Aorta (tissue), 5 donors: ENCODE measurements around the gene CYP19A1. TPM values are rescaled to one million over a fixed set of nuclear protein-coding genes. Genes with fewer than 3 reads are reported as not detected.
A peak's percentile ranks its signal among the peaks of the same experiment; 100 is the strongest.
"Not testable (repeated sequence)": the region's sequence is repeated elsewhere in the genome, so short reads cannot be mapped to it uniquely, and the experiment has no call there.

Experiments used
- ATAC-seq: fragments of 200-7000 bp; cut with Tn5 transposase; one replicate; pipeline ENCODE4 v1.9.1; 2022; ENCODE audit warnings: moderate library complexity; ENCODE audit not compliant: low FRiP score
- DNase-seq, 2 donors: peaks; one replicate each; pipeline ENCODE4 v3.0.0-alpha.2; 2020
- H3K27ac ChIP-seq, 2 donors: one replicate each; pipeline ENCODE4 v1.5.1; 2013; ENCODE audit warnings: low read length in 2 of 2, mild to moderate bottlenecking in 2 of 2, moderate library complexity in 2 of 2, control low read depth in 1 of 2, inconsistent platforms in 1 of 2, low read depth in 1 of 2
- H3K27me3 ChIP-seq, 2 donors: one replicate each; pipeline ENCODE4 v1.6.1; 2013; ENCODE audit warnings: control low read depth in 1 of 2, low read length in 1 of 2, mild to moderate bottlenecking in 1 of 2, moderate library complexity in 1 of 2; ENCODE audit not compliant: insufficient read depth in 2 of 2, control insufficient read depth in 1 of 2
- H3K36me3 ChIP-seq, 2 donors: one replicate each; pipeline ENCODE4 v1.6.1; 2013; ENCODE audit warnings: control low read depth in 1 of 2, low read length in 1 of 2, mild to moderate bottlenecking in 1 of 2; ENCODE audit not compliant: insufficient read depth in 2 of 2, control insufficient read depth in 1 of 2
- H3K4me1 ChIP-seq, 2 donors: one replicate each; pipeline ENCODE4 v1.6.1; 2013; ENCODE audit warnings: low read length in 2 of 2, control low read depth in 1 of 2, mild to moderate bottlenecking in 1 of 2, moderate library complexity in 1 of 2; ENCODE audit not compliant: insufficient read depth in 2 of 2, control insufficient read depth in 1 of 2
- H3K4me3 ChIP-seq, 2 donors: one replicate each; pipeline ENCODE4 v1.5.1; 2013; ENCODE audit warnings: low read length in 2 of 2, control low read depth in 1 of 2, mild to moderate bottlenecking in 1 of 2
- H3K9me3 ChIP-seq: one replicate; pipeline ENCODE4 v1.6.1; 2013; ENCODE audit warnings: mild to moderate bottlenecking, low read length; ENCODE audit not compliant: control insufficient read depth
- WGBS, 2 donors: extraction: QIAGEN DNeasy Blood & Tissue Kit; methylation state at CpG; one replicate each; pipeline ENCODE4 v1.1.7; 2013; 5-methylcytosine and 5-hydroxymethylcytosine counted together
- intact Hi-C, 2 donors: fragments of 100-400 bp; cut with DNase I; formaldehyde crosslinking; loops; one replicate each; pipeline versions ENCODE4 v1.14.2 to v1.15.0; 2022
- polyA plus RNA-seq, 2 donors: library from polyadenylated mRNA; stranded (reverse); fragments of 200-250 nt; gene quantifications; one replicate each; pipeline ENCODE4 v1.2.3, GENCODE V29; 2013
- total RNA-seq, 2 donors: library from RNA; stranded (reverse); fragmentation: NEBNext Ultra II Directional; extraction: Animal tissue kit (Norgen Biotek cat#: 25700); gene quantifications; one replicate each; pipeline ENCODE4 v1.2.1, GENCODE V29; 2021
- donor health status: healthy with polysubstance abuse.
- donor health status: Bipolar disorder and iron deficiency.
- donor health status: DM: no; HTN: no; CAD: no.
- donor health status: DM: no; HTN: no; CAD: no.
- donor health status: DM: yes; HTN: yes; CAD: no.

Gene CYP19A1
- total and polyA plus RNA-seq, 4 donors, result 0.77 to 4.8 (median 3.8) TPM

DNA sequence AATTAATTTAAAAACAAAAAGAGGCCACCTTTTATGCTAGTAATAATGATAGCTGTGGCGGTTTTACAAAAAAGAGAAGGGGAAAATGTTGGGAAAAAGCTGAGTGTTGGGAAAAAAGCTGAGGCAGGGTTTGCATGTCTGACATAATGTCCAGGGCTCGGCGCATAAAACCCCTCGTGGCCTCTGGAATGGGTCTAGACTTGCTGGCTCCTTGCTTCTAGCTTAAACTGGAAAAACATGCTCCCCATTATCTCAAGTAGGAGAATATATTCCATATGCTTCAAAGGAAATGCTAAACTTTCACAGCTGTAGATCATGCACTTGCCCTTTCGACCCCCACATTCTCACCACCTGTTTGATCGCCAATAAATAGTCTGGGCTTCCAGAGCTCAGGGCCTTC lies 53.0 kb downstream of the CYP19A1 start:
- intact Hi-C loops, result loop anchor here in 1 of 2 donors (5.0 kb wide), 1 partner anchor 123 kb away; no protein-coding TSS in a partner anchor
- 93 to 95% methylated on average over 6 of the region's 6 CpGs for WGBS, 2 donors
- no peak overlapping the region for H3K27ac ChIP-seq
- no peaks in the 10 kb centered on the region for H3K36me3 ChIP-seq
- no peak overlapping the region for H3K4me3 ChIP-seq
- no peaks in the 10 kb centered on the region for H3K9me3 ChIP-seq
- ATAC-seq, result no peak
- H3K27me3 ChIP-seq, result no peaks in the 10 kb centered on the region
- H3K4me1 ChIP-seq, result no peaks in the 10 kb centered on the region
- DNase-seq, result no peak

DNA sequence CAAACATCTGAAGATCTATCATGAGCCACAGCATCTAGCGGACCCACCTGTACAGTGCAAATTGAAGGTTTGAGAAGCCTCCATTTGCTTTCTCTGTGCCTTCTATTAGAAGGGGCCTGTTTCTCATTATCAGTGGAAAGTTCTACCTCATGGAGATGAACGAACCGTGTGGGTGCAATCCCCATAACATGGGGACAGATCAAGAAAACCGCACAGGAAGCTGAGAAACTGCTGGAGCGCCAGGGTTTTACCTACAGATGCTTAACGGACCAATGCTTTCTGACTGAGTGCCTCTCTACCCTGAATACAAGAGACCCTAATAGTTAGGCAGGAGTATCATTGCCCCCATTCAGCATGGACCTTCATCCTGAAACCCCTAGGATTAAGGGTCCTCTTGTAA lies 53.5 kb downstream of the CYP19A1 start:
- no peak for ATAC-seq
- no peaks in the 10 kb centered on the region for H3K4me1 ChIP-seq
- no peaks in the 10 kb centered on the region for H3K36me3 ChIP-seq
- H3K9me3 ChIP-seq, result no peaks in the 10 kb centered on the region
- intact Hi-C loops, result loop anchor here (5.0 kb wide), 1 partner anchor 123 kb away; no protein-coding TSS in a partner anchor
- WGBS, 2 donors, result 95 to 97% methylated on average over 6 of the region's 6 CpGs
- no peaks in the 10 kb centered on the region for H3K27me3 ChIP-seq
- no peak for DNase-seq
- H3K27ac ChIP-seq, result no peak overlapping the region
- no peak overlapping the region for H3K4me3 ChIP-seq

- no peak for ATAC-seq
- intact Hi-C loops, result loop anchor here in 1 of 2 donors (5.0 kb wide), 1 partner anchor 121 kb away; no protein-coding TSS in a partner anchor
These were observed 55.4 kb downstream of the CYP19A1 start for GRCh38 chr15:51283026-51283425.

DNA sequence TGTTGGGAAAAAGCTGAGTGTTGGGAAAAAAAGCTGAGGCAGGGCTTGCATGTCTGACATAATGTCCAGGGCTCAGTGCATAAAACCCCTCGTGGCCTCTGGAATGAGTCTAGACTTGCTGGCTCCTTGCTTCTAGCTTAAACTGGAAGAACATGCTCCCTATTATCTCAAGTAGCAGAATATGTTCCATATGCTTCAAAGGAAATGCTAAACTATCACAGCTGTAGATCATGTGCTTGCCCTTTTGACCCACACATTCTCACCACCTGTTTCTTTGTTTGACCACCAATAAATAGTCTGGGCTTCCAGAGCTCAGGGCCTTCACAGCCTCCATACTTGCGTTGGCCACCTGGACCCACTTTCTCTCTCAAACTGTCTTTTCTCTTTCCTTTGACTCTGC lies 56.2 kb downstream of the CYP19A1 start:
- H3K4me1 ChIP-seq, H3K27me3 ChIP-seq, H3K9me3 ChIP-seq, H3K36me3 ChIP-seq, H3K4me3 ChIP-seq, DNase-seq, H3K27ac ChIP-seq, ATAC-seq: not testable (repeated sequence)
- intact Hi-C loops, result loop anchor here in 1 of 2 donors (5.0 kb wide), 1 partner anchor 120 kb away; no protein-coding TSS in a partner anchor
- WGBS, 2 donors, result 50 to 54% methylated on average over 2 of the region's 2 CpGs

More at GRCh38 chr15:51283026-51283425, 55.4 kb downstream of the CYP19A1 start:
- no peak for DNase-seq
- WGBS, 2 donors, result 89 to 90% methylated on average over 6 of the region's 6 CpGs
- no peaks in the 10 kb centered on the region for H3K27me3 ChIP-seq
- H3K36me3 ChIP-seq, result no peaks in the 10 kb centered on the region
- no peak overlapping the region for H3K27ac ChIP-seq
- no peak overlapping the region for H3K4me3 ChIP-seq
- no peaks in the 10 kb centered on the region for H3K4me1 ChIP-seq
- H3K9me3 ChIP-seq, result no peaks in the 10 kb centered on the region

DNA sequence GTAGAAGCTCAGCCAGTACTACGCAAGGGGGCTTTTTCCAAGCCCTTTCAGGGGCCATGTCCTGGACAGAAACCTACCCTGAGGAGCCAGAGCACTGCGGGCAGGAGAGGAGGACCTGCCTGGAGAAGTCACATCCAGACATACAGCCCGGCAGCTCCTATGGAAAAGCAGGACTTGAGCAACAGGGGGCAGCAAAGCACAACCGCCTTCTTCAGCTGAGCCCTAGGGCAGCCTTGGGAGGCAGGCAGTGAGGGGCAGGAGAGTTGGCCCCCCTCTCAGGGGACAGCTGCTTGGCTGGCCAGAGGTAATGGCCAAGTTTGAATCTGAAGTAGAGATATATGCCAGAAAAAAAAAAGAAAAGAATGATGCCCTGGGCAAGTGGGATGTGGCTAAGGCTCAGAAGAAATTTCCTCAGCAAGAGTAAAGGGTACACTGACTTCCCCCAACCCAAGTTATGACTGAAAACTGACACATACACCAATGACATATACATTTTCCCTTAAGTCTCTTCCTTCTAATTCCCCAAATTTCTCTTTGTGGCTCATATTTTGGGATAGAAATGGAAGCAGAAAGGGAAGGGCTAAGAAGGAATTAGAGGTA lies 56.9 kb downstream of the CYP19A1 start:
- peak; percentile 82 to 90 for DNase-seq

GRCh38 chr15:51280838-51281237 lies 57.6 kb downstream of the CYP19A1 start:
- H3K4me3 ChIP-seq, result no peak overlapping the region
- H3K27ac ChIP-seq, result no peak overlapping the region
- WGBS, 2 donors, result 94 to 98% methylated on average over 4 of the region's 4 CpGs
- DNase-seq, result no peak
- H3K27me3 ChIP-seq, result no peaks in the 10 kb centered on the region
- H3K4me1 ChIP-seq, result no peaks in the 10 kb centered on the region
- H3K36me3 ChIP-seq, result no peaks in the 10 kb centered on the region
- no peak for ATAC-seq
- H3K9me3 ChIP-seq, result no peaks in the 10 kb centered on the region
- intact Hi-C loops, result loop anchor here (1.0 to 5.0 kb wide), 2 partner anchors 100 to 119 kb away; no protein-coding TSS in a partner anchor

More for the DNA sequence above, 56.9 kb downstream of the CYP19A1 start:
- Histone ChIP-seq H3K27ac (no peak overlapping the region), H3K4me3 (no peak overlapping the region), H3K36me3 (no peaks in the 10 kb centered on the region), H3K9me3 (no peaks in the 10 kb centered on the region), H3K27me3 (no peaks in the 10 kb centered on the region), H3K4me1 (no peaks in the 10 kb centered on the region)
- 47 to 58% methylated on average over 4 of the region's 4 CpGs for WGBS, 2 donors
- intact Hi-C loops, result loop anchor here (1.0 to 5.0 kb wide), 2 partner anchors 100 to 119 kb away; no protein-coding TSS in a partner anchor
- peak; percentile 90 for ATAC-seq

DNA sequence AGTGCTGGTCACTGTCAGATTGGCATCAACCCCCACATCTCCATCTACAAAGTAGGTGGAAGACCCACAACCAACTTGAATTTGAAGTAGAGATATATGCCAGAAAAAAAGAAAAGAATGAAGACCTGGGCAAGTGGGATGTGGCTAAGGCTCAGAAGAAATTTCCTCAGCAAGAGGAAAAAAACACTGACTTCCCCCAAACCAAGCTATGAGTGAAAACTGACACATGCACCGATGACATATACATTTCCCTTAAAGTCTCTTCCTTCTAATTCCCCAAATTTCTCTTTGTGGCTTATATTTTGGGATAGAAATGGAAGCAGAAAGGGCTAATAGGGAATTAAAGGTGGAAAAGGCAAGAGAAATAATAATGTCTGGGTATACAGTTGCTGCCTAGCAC lies 59.0 kb downstream of the CYP19A1 start:
- no peaks in the 10 kb centered on the region for H3K9me3 ChIP-seq
- 88 to 94% methylated on average over 1 of the region's 1 CpG for WGBS, 2 donors
- no peak overlapping the region for H3K4me3 ChIP-seq
- DNase-seq (no peak), ATAC-seq (no peak)
- intact Hi-C loops, result no loop called here
- no peak overlapping the region for H3K27ac ChIP-seq
- no peaks in the 10 kb centered on the region for H3K4me1 ChIP-seq
- no peaks in the 10 kb centered on the region for H3K36me3 ChIP-seq
- no peaks in the 10 kb centered on the region for H3K27me3 ChIP-seq

DNA sequence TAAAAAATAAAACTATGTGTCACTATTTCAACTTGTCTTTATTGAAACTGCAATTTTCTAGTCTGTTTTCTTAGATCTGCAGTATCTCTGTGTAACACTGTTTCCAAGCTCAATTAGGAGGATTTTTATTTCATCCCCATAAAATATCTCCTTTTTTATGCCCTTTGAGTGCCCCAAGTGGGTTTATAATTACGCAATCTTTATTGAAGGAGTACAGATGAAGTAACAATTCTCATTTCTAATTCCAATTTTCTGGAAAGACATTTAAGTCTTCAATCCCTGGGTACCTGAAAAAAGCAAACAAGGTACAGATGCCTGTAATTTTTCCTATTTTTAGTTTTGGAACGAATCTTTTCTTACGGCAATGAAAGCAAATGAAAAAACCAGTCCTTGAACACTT lies 61.3 kb downstream of the CYP19A1 start:
- 78 to 83% methylated on average over 3 of the region's 3 CpGs for whole genome bisulfite sequencing, 2 donors
- H3K9me3 ChIP-seq, result no peaks in the 10 kb centered on the region

GRCh38 chr15:51274956-51275355 lies 63.4 kb downstream of the CYP19A1 start:
- Histone ChIP-seq H3K27ac (no peak overlapping the region), H3K4me3 (no peak overlapping the region), H3K9me3 (no peaks in the 10 kb centered on the region), H3K36me3 (no peaks in the 10 kb centered on the region), H3K27me3 (no peaks in the 10 kb centered on the region), H3K4me1 (no peaks in the 10 kb centered on the region)
- intact Hi-C loops, result no loop called here
- ATAC-seq (no peak), DNase-seq (no peak)
- WGBS, 2 donors, result 87 to 91% methylated on average over 4 of the region's 4 CpGs

More for the DNA sequence above, 61.3 kb downstream of the CYP19A1 start:
- Histone ChIP-seq H3K36me3 (no peaks in the 10 kb centered on the region), H3K4me1 (no peaks in the 10 kb centered on the region), H3K4me3 (no peak overlapping the region), H3K27me3 (no peaks in the 10 kb centered on the region), H3K27ac (no peak overlapping the region)
- intact Hi-C loops, result no loop called here
- ATAC-seq (no peak), DNase-seq (no peak)
